Fibroblast of villous mesenchyme (primary cell): ENCODE results near the gene BET1. TPM values are rescaled to one million over a fixed set of nuclear protein-coding genes. Genes with fewer than 3 reads are reported as not detected.

Experiments used
- DNase-seq: peaks from one replicate; pipeline ENCODE4 v3.0.0-alpha.2; 2010; ENCODE audit warnings: low read depth
- H3K4me3 ChIP-seq: 2 replicates; pipeline ENCODE4 v1.5.1; 2011; ENCODE audit warnings: low read depth, mild to moderate bottlenecking, low read length
- total RNA-seq: library from RNA; depleted of rRNA; stranded (reverse); fragments of >200 nt; gene quantifications from 2 replicates; pipeline ENCODE4 v1.2.3, GENCODE V29; 2012
- TF ChIP-seq, protein P1 (sequence below): IDR thresholded peaks from 2 replicates; pipeline ENCODE4 v1.5.1; 2012; ENCODE audit warnings: low read depth, mild to moderate bottlenecking, low read length; ENCODE audit not compliant: insufficient read depth

The BET1 gene
- total RNA-seq, 1 donor, result 44.5 TPM

DNA sequence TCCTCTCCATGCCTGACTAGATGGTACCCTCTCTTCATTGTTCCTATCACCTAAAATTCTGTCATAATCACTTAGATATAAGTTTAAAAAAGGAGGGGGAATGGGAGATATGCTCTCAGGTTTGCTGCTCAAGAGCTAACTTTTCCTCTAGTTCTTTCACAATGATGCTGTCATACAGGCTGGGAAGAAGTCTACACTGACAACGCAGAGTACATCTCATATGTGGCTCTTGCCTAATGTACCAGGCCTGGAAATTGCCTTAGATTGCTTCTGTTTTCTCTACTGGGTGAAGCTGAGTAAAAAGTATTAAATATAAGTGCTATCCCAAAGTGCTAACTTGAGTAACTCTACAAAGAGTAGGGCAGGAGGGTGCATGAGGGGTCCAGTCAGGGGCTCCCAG, 43.8 kb upstream of the BET1 start:
- TF ChIP-seq, protein P1, sequence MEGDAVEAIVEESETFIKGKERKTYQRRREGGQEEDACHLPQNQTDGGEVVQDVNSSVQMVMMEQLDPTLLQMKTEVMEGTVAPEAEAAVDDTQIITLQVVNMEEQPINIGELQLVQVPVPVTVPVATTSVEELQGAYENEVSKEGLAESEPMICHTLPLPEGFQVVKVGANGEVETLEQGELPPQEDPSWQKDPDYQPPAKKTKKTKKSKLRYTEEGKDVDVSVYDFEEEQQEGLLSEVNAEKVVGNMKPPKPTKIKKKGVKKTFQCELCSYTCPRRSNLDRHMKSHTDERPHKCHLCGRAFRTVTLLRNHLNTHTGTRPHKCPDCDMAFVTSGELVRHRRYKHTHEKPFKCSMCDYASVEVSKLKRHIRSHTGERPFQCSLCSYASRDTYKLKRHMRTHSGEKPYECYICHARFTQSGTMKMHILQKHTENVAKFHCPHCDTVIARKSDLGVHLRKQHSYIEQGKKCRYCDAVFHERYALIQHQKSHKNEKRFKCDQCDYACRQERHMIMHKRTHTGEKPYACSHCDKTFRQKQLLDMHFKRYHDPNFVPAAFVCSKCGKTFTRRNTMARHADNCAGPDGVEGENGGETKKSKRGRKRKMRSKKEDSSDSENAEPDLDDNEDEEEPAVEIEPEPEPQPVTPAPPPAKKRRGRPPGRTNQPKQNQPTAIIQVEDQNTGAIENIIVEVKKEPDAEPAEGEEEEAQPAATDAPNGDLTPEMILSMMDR, result no peak
- H3K4me3 ChIP-seq, result no peak overlapping the region
- no peak for DNase-seq

- DNase-seq, result no peak
- TF ChIP-seq, protein P1, result no peak
- no peak overlapping the region for H3K4me3 ChIP-seq
Observed at GRCh38 chr7:94045581-94045980, 41.4 kb upstream of the BET1 start.

DNA sequence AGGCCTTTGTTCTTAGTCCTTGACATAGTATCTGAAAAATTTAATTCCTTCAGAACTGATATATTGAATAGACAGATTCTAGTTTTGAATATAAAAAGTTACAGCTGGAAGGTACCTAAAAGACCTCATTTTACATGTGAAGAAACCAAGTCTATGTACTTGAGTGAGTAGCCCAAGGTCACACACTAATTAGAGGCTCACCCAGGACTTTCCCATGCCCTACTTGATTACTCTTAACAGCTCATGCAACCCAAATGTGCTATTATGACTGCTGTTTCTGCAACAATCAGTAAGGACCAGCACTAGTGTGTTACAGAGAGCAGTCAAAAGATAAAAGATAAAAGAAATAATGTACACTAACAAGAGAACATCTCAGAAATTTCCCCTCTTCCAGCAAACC, 40.7 kb upstream of the BET1 start:
- TF ChIP-seq, protein P1, result no peak
- no peak for DNase-seq
- no peak overlapping the region for H3K4me3 ChIP-seq

DNA sequence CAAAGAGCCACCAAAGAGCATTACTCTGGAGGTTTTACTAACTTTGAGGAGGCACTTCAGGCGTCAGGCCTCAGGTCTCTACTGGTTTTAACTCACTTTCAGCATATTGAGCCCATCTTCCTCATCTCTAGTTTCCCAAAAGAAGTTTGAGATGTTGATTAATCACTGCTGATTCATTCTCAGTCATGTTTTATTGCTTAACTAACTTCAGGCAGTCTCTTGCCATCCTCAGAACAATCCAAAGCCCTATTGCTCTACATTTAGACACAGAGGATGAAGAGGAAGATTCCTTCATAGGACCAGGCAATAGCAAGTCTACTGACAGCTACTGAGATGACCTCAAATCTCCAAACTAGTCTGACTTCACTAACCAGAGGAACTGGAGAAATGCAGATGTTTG, 39.1 kb upstream of the BET1 start:
- DNase-seq, result peak; percentile 58
- TF ChIP-seq, protein P1, result no peak
- no peak overlapping the region for H3K4me3 ChIP-seq

DNA sequence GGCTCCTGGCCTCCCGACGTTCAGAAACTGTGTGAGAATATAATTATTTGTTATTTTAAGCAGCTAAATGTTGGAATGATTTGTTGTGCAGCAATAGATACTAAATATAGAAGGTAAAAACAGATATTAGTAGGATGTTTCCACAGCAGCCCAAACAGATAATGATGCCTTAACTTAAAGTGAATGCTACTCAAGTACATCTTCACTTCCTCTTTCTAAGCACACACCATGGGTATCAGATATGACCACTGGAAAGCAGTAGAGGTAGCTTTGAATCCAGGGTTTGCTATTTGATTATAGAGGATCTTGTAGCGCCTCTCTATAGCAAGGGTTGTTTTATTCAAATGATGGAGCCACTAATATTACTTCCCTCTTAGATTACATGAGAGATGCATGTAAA, 38.2 kb upstream of the BET1 start:
- H3K4me3 ChIP-seq, result no peak overlapping the region
- TF ChIP-seq, protein P1, result no peak
- no peak for DNase-seq

GRCh38 chr7:94041529-94041928, 37.4 kb upstream of the BET1 start:
- no peak overlapping the region for H3K4me3 ChIP-seq
- TF ChIP-seq, protein P1, result no peak
- peak; percentile 69 for DNase-seq

DNA sequence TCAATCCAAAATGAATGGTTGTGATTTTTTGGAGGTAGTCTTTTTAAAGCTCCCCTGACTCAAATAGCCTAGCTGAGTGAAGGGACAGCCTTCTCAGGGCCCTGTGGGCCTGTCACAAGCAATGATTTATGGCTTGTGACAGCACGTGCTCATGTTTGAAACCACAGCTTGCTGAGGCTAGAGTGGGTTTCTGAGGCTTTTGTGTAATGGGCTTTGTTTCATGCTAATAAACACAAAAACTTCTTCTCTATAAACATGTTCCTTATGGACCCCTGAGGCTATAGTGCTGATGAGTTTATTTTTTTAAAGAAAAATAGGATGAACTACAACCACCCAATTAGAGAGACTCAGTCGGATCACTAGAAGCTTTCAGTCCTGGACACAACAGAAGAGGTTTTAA, 36.1 kb upstream of the BET1 start:
- no peak overlapping the region for H3K4me3 ChIP-seq
- no peak for DNase-seq
- TF ChIP-seq, protein P1, result no peak
